ENCODE data around the gene YIPF2.

DNA sequence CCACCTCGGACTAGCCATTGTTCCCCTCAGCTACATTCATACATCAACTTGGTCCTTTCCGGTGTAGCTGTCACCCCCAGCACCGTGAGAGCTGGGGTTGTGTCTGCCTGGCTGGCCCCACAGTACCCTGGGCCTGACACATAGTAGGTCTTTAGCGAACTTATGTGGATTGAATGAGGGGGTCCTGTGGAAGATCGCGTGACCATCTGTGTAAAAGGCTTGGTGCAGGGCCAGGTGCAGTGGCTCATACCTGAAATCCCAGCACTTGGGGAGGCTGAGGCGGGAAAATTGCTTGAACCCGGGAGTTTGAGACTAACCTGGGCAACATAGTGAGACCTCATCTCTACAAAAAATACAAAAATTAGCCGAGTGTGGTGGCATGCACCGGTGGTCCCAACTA, 34.4 kb upstream of the YIPF2 start:
- no peak for TF ChIP-seq CTCF (conservative IDR thresholded peaks at IDR 0.05; ENCODE audit: low read depth, low read length)
- no peak for TF ChIP-seq EZH2phosphoT487 (IDR thresholded peaks at IDR 0.05; ENCODE audit: borderline replicate concordance, low read length)
- TF ChIP-seq EZH2 (IDR thresholded peaks at IDR 0.05; ENCODE audit: low read length, unreplicated experiment), result no peak

All from PC-3 (cell line).